Neural cell (in vitro differentiated cells): ENCODE data around the gene GET3. TPM values are rescaled to one million over a fixed set of nuclear protein-coding genes. Genes with fewer than 3 reads are reported as not detected.

ENCODE experiments used
- H2AFZ ChIP-seq: fragments of 200-600, 300-800 bp; sonication (generic), shearing (Covaris generic); 2 replicates; pipeline ENCODE4 v1.6.0; 2014; ENCODE audit warnings: low read depth, mild to moderate bottlenecking, antibody characterized with exemption, low read length, moderate library complexity
- H3F3A ChIP-seq: fragments of 200-600 bp; shearing (Covaris generic); 2 replicates; pipeline ENCODE4 v1.6.1; 2016; ENCODE audit warnings: mild to moderate bottlenecking, moderate library complexity, mixed read lengths, antibody characterized with exemption, low read length; ENCODE audit not compliant: insufficient read depth, poor library complexity, severe bottlenecking
- H3K27ac ChIP-seq: fragments of 200-600, 300-800 bp; sonication (generic), shearing (Covaris generic); 2 replicates; pipeline ENCODE4 v1.5.1; 2014; ENCODE audit warnings: mild to moderate bottlenecking, low read length, moderate library complexity
- H3K27me3 ChIP-seq: fragments of 300-800, 200-600 bp; sonication (generic), shearing (Covaris generic); 2 replicates; pipeline ENCODE4 v1.6.0; 2014; ENCODE audit warnings: mild to moderate bottlenecking, low read depth, low read length, moderate library complexity; ENCODE audit not compliant: insufficient read depth
- H3K36me3 ChIP-seq: fragments of 300-800, 200-600 bp; sonication (generic), shearing (Covaris generic); 2 replicates; pipeline ENCODE4 v1.5.1; 2014; ENCODE audit warnings: mild to moderate bottlenecking, antibody characterized with exemption, low read length, moderate library complexity; ENCODE audit not compliant: insufficient read depth
- H3K4me2 ChIP-seq: fragments of 300-800, 200-600 bp; sonication (generic), shearing (Covaris generic); 2 replicates; pipeline ENCODE4 v1.6.0; 2014; ENCODE audit warnings: mild to moderate bottlenecking, low read length
- H3K4me3 ChIP-seq: fragments of 300-800, 200-600 bp; sonication (generic), shearing (Covaris generic); 2 replicates; pipeline ENCODE4 v1.5.1; 2014; ENCODE audit warnings: mild to moderate bottlenecking, low read length, moderate library complexity
- H3K79me2 ChIP-seq: fragments of 200-600 bp; shearing (Covaris generic); replicated peaks from 2 replicates; pipeline ENCODE4 v1.6.0; 2014; ENCODE audit warnings: mild to moderate bottlenecking, low read length, moderate library complexity; ENCODE audit not compliant: insufficient read depth
- H3K9ac ChIP-seq: fragments of 300-800, 200-600 bp; sonication (generic), shearing (Covaris generic); 2 replicates; pipeline ENCODE4 v1.6.1; 2016; ENCODE audit warnings: mild to moderate bottlenecking, low read length, mixed read lengths
- H3K9me2 ChIP-seq: fragments of 200-600 bp; shearing (Covaris generic); 2 replicates; pipeline ENCODE4 v1.6.1; 2016; ENCODE audit warnings: mild to moderate bottlenecking, low read length, mixed read lengths; ENCODE audit not compliant: insufficient read depth
- H3K9me3 ChIP-seq: fragments of 200-600, 300-800 bp; sonication (generic), shearing (Covaris generic); 2 replicates; pipeline ENCODE4 v1.6.1; 2016; ENCODE audit warnings: mild to moderate bottlenecking, mixed run types, low read length, moderate library complexity, mixed read lengths
- H4K20me1 ChIP-seq: fragments of 200-600 bp; shearing (Covaris generic); 2 replicates; pipeline ENCODE4 v1.6.1; 2016; ENCODE audit warnings: mild to moderate bottlenecking, mixed run types; ENCODE audit not compliant: insufficient read depth
- CTCF ChIP-seq: fragments of 450-650 bp; IDR thresholded peaks from 2 replicates; pipeline ENCODE4 v1.5.1; 2014; ENCODE audit warnings: antibody characterized with exemption, mild to moderate bottlenecking, moderate library complexity; ENCODE audit not compliant: poor library complexity, severe bottlenecking
- EP300 ChIP-seq: fragments of 450-650 bp; conservative IDR thresholded peaks from 2 replicates; pipeline ENCODE4 v1.6.1; 2014; ENCODE audit warnings: antibody characterized with exemption, mild to moderate bottlenecking, moderate library complexity; ENCODE audit not compliant: poor library complexity, severe bottlenecking
- MXI1 ChIP-seq: fragments of 450-650 bp; conservative IDR thresholded peaks from 2 replicates; pipeline ENCODE4 v1.6.1; 2014; ENCODE audit warnings: antibody characterized with exemption, mild to moderate bottlenecking; ENCODE audit not compliant: poor library complexity, severe bottlenecking
- POLR2AphosphoS5 ChIP-seq: IDR thresholded peaks from 2 replicates; pipeline ENCODE4 v1.6.1; 2012
- RAD21 ChIP-seq: fragments of 450-650 bp; conservative IDR thresholded peaks from 2 replicates; pipeline ENCODE4 v1.6.1; 2014; ENCODE audit warnings: antibody characterized with exemption, mild to moderate bottlenecking, moderate library complexity
- REST ChIP-seq: IDR thresholded peaks from 2 replicates; pipeline ENCODE4 v1.6.1; 2012; ENCODE audit warnings: borderline replicate concordance
- SMC3 ChIP-seq: fragments of 450-650 bp; conservative IDR thresholded peaks from 2 replicates; pipeline ENCODE4 v1.6.1; 2014; ENCODE audit warnings: antibody characterized with exemption, mild to moderate bottlenecking, moderate library complexity; ENCODE audit not compliant: poor library complexity
- TAF1 ChIP-seq: IDR thresholded peaks from 2 replicates; pipeline ENCODE4 v1.6.1; 2012; ENCODE audit warnings: low read depth
- polyA plus RNA-seq: library from polyadenylated mRNA; depleted of rRNA; stranded (reverse); fragments of >200 nt; gene quantifications from 2 replicates; pipeline ENCODE4 v1.2.3, GENCODE V29; 2014

The GET3 gene
- polyA plus RNA-seq, 1 donor from 2014 or later = 89.6 TPM

- Histone ChIP-seq H3K4me3 (peak overlapping the region; percentile 87), H3K79me2 (no peaks in the 10 kb centered on the region), H3K9me3 (no peaks in the 10 kb centered on the region), H3K27me3 (peaks cover 29% of the 10 kb centered on the region), H3K9ac (peak overlapping the region; percentile 82), H3K27ac (peak overlapping the region; percentile 33), H3K36me3 (no peaks in the 10 kb centered on the region), H3K4me2 (peak overlapping the region; percentile 19), H4K20me1 (no peaks in the 10 kb centered on the region), H3K9me2 (no peaks in the 10 kb centered on the region), H3F3A (no peaks in the 10 kb centered on the region), H2AFZ (no peak overlapping the region)
- TF ChIP-seq POLR2AphosphoS5 (peak; percentile 42), TAF1 (no peak)
These were observed 52.8 kb downstream of the GET3 start for GRCh38 chr19:12789904-12790619.

GRCh38 chr19:12790628-12791344 lies 53.5 kb downstream of the GET3 start:
- TF ChIP-seq SMC3 (no peak), EP300 (no peak), REST (no peak), CTCF (no peak), POLR2AphosphoS5 (no peak), RAD21 (no peak), MXI1 (no peak)
- Histone ChIP-seq H3K27ac (peak overlapping the region; percentile 33), H3F3A (no peaks in the 10 kb centered on the region), H3K9me3 (no peaks in the 10 kb centered on the region), H3K79me2 (no peaks in the 10 kb centered on the region), H3K4me3 (peak overlapping the region; percentile 87), H3K27me3 (peaks cover 29% of the 10 kb centered on the region), H3K9ac (peak overlapping the region; percentile 82), H4K20me1 (no peaks in the 10 kb centered on the region), H3K9me2 (no peaks in the 10 kb centered on the region), H2AFZ (no peak overlapping the region), H3K36me3 (no peaks in the 10 kb centered on the region), H3K4me2 (peak overlapping the region; percentile 48)
